ENCODE data around the gene GNAI3. TPM values are rescaled to one million over a fixed set of nuclear protein-coding genes. Genes with fewer than 3 reads are reported as not detected.

The GNAI3 gene
- total RNA-seq, 6 experiments from 2014 or later, result 10.6 to 11.7 (median 11.2) TPM

DNA sequence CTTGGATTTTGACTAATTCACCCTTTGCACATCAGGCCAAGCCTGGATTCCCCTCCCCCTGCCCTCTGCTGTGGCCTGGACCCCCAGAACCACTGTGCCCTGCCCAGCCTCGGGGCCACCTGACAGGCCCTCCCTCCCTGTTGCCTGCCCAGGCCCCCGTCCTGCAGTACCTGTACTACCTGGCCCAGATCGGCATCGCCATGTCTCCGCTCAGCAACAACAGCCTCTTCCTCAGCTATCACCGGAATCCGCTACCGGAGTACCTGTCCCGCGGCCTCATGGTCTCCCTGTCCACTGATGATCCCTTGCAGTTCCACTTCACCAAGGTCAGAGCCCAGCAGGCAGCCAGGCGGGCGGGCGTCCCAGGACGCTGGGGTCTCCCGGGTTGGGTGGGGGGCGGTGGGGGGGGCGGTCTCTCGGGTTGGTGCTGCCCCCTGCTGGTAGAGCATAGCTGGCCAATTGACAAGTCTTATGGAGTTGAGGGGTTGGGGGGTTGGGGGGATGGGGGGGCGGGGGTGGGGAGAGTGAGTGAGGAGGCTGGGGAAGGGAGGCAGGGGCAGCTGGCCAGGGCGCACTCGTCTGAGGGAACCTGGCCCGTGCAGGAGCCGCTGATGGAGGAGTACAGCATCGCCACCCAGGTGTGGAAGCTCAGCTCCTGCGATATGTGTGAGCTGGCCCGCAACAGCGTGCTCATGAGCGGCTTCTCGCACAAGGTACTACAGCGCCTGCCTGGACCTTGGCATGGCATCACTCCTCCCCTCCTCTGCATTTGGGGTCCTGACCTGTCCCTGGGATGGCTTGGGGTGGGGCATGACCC is 81.9 kb downstream of the GNAI3 start:
- Mint-ChIP-seq H3K4me1 (ENCODE audit: low read depth) (peaks cover 25% of the 10 kb centered on the region), H3K9me3 (no peaks in the 10 kb centered on the region), H3K36me3 (ENCODE audit: low read depth) (peaks cover 32% of the 10 kb centered on the region), H3K4me3 (no peak overlapping the region), H3K27ac (no peak overlapping the region; the same call in 1 of the 2 replicates), H3K27me3 (ENCODE audit: insufficient read depth) (no peaks in the 10 kb centered on the region; the same call in none of the 2 replicates)
- TF ChIP-seq, protein P1, sequence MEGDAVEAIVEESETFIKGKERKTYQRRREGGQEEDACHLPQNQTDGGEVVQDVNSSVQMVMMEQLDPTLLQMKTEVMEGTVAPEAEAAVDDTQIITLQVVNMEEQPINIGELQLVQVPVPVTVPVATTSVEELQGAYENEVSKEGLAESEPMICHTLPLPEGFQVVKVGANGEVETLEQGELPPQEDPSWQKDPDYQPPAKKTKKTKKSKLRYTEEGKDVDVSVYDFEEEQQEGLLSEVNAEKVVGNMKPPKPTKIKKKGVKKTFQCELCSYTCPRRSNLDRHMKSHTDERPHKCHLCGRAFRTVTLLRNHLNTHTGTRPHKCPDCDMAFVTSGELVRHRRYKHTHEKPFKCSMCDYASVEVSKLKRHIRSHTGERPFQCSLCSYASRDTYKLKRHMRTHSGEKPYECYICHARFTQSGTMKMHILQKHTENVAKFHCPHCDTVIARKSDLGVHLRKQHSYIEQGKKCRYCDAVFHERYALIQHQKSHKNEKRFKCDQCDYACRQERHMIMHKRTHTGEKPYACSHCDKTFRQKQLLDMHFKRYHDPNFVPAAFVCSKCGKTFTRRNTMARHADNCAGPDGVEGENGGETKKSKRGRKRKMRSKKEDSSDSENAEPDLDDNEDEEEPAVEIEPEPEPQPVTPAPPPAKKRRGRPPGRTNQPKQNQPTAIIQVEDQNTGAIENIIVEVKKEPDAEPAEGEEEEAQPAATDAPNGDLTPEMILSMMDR (IDR thresholded peaks at IDR 0.05), result peak; percentile 71
- DNase-seq, result no peak

DNA sequence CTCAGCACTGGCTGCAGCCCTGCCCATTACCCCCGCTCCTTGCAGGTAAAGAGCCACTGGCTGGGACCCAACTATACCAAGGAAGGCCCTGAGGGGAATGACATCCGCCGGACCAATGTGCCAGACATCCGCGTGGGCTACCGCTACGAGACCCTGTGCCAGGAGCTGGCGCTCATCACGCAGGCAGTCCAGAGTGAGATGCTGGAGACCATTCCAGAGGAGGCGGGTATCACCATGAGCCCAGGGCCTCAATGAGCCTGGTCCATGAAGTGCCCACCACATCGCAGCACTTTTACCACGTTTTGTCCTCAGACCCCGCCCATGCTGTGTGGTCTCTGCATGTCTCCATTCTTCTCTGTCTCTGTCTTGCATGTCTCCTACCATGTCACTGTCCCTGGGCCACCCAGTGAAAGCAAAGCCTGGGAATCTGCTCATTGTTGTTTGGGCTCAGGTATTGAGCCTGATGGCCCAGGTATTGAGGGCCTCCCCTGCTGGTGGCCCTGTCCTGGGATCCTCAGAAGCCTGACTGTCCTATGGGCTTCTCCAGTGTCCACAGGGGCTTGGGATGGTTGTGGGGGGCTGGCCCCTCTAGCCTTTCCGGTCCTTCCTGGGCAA is 82.6 kb downstream of the GNAI3 start:
- no peak for DNase-seq
- TF ChIP-seq, protein P1 (IDR thresholded peaks at IDR 0.05), result no peak
- Mint-ChIP-seq H3K4me3 (no peak overlapping the region), H3K27ac (no peak overlapping the region), H3K36me3 (ENCODE audit: low read depth) (peaks cover 32% of the 10 kb centered on the region), H3K4me1 (ENCODE audit: low read depth) (peaks cover 25% of the 10 kb centered on the region), H3K9me3 (no peaks in the 10 kb centered on the region), H3K27me3 (ENCODE audit: insufficient read depth) (no peaks in the 10 kb centered on the region; the same call in none of the 2 replicates)

DNA sequence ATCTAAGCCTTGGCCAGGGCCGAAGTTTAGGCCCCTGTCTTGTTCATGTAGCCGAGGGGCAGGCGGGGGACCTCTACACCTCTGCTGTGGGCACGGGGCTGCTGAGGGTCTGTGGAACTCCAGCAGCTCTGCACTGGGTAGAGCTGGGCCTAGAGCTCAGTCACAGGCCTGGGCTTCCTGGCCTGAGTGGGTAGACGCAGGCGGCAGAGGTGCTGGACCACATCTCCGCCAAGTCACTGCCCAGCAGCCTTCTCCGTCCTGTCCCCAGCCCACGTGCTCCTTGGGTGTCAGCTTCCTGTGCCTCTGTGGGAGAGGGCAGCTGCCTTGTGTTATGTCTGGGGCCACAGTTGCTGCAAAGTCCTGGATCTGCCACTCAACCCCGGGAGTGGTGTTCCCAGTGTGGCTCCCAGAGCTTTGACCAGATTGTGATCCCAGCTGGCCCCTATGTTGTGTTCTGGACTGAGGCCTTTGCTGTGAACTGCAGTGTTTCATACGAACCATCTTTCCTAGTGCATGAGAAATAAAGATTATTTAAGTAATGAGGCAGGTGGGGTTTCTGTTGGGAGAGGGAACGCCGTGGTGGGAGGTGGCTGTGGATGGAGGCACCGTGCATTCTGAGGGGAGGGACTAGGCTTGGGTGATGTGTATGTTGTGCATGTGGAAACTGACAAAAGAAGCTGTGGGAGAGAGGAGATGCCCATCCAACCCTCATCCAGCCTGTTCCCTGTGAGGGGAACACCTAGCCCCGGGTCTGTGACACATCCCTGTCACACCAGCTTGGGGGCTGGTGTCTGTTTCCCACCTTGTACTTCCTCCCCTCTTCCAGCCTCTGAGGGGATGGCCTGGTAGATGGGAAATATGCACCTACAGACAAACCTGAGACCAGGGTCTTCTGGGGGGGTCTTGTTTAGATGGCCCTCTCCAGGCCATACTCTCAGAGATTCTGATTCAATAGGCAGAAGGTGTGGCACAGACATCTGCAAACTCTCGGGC is 83.4 kb downstream of the GNAI3 start:
- Mint-ChIP-seq H3K4me1 (ENCODE audit: low read depth) (peaks cover 33% of the 10 kb centered on the region), H3K4me3 (no peak overlapping the region), H3K36me3 (ENCODE audit: low read depth) (peaks cover 32% of the 10 kb centered on the region), H3K27me3 (ENCODE audit: insufficient read depth) (no peaks in the 10 kb centered on the region; the same call in none of the 2 replicates), H3K9me3 (no peaks in the 10 kb centered on the region), H3K27ac (no peak overlapping the region)
- TF ChIP-seq, protein P1 (IDR thresholded peaks at IDR 0.05), result no peak
- no peak for DNase-seq

DNA sequence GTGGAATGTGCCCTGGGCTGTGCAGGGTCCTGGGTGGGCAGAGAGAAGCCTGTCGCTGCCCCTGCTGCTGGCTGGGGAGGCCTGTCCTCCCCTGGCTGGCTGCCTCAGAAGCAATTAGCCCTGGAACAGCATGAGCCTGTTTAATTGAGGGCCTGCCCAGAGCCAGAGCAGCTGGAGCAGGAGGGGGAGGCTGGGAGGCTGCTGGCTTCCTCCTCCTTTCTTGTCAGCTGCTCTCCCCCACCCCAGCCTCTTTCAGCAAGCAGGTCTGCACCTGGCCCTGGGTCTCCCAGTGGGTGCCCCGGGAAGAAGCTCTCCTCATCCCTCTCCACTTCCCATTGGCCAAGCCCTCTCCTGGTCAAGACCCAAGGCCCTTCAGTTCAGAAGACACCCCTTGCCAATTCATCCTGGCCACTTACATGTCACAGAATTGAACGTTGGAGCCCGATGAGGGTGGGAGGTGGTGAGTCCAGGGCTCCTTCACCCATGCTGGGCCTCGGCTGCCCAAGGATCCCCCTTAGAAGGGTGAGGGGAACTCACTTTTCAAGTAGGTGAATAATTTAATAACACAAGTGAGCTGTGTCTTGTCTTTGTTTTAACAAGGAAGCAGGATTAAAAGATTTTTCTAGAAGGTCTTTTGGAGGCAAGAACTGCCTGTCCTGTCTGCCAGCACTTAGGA is 84.4 kb downstream of the GNAI3 start:
- Mint-ChIP-seq H3K9me3 (no peaks in the 10 kb centered on the region), H3K27ac (peak overlapping the region; percentile 49; the same call in 1 of the 2 replicates), H3K4me1 (ENCODE audit: low read depth) (peaks cover 35% of the 10 kb centered on the region), H3K36me3 (ENCODE audit: low read depth) (peaks cover 28% of the 10 kb centered on the region), H3K4me3 (no peak overlapping the region), H3K27me3 (ENCODE audit: insufficient read depth) (no peaks in the 10 kb centered on the region; the same call in none of the 2 replicates)
- DNase-seq, result no peak
- TF ChIP-seq, protein P1 (IDR thresholded peaks at IDR 0.05), result no peak

Measured in HFFc6 (cell line).